NCI-H146 treated with DMSO at 0.1 percent for 48 hours (cell line): ENCODE data around the gene NSG1.

Experiments used
- DNase-seq: peaks from one replicate; lab custom pipeline; 2025; ENCODE audit not compliant: unreplicated experiment; lab: John Stamatoyannopoulos, UW

Gene NSG1

DNA sequence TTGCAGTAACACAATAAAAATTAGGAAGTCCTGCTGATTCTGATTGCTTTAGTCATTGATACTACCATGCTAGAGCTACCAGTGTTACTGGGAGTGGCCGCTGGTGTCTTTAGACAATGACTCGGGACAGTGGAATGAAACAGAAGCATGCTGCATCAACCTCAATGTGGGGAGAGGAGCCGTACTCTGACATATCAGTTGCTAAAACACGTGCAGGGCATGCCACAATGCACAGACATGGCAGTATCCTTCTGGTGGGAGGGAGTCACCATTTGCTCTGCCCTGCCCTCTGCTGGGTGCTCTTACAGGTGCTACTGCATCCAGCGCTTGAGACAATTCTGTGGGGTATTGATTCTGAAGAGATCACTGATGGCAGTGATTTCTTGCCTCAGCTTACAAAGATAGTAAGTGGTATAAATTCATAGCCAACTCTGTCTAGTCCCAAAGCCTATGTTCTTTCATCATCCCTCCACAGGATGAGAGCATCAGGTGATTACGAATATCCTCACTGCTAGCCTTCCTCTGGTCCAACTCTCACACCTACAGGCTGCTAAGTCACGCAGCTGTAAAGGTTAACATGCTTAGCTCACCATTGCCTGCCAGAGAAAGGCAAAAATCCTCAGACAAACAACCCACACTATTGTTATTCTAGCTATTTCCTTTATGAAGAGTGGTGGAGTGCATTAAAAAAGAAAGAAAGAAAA is 43.7 kb downstream of the NSG1 start:
- DNase-seq = peak; percentile 5

DNA sequence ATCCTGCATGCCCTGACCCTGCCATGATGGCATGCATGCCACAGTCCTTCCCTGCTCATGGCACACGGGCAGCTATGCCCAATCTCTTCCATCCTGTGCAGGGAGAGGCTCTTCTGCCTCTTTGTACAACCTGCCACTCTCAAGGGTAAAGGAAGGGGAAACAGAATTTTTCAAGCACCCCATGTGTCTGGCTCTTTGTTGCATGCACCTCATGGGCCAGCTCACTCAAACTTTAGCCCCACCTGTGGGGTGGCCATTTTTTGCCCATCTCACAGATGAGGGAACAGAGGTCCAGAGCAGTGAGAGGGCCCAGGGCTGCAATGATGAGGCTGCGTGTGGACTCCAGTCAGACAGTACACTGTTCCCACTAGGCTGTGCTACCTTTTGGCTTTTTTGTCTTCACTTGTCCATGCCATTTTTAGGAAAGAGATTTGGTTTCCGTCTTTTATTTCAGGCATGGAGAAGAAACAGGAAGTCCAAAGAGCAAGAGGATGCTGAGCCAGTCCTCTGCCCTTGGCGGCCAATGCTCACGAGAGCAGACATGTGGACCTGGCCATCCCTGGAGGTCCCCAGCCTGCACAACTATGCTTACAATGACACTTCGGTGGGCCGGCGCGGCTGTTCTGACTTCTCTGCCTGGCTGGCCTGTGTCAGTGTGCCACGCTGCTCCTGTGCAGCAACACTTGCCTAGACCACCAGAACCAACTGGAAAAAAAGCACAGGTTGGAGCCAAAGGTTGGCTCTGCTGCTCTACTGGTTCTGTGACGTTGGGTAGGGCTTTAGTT is 45.6 kb downstream of the NSG1 start:
- no peak for DNase-seq

DNA sequence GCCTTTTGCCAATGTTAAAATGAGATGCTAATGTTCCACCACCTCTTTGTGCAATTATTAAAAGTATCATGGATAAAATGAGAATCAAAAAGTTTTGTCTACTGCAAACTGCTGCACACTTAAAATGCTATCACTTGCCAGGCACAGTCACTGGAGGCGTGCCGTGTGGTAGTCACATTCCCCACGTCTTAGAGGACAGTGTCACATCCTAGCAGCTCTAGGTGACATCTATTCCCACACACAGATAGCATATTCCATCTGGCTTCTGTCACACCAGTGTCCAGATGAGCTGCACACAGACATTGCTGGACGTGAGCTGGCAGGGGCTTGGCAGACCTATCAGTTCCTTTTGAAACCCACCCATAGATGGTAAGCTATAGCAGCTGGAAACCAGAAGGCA is 47.0 kb downstream of the NSG1 start:
- no peak for DNase-seq

DNA sequence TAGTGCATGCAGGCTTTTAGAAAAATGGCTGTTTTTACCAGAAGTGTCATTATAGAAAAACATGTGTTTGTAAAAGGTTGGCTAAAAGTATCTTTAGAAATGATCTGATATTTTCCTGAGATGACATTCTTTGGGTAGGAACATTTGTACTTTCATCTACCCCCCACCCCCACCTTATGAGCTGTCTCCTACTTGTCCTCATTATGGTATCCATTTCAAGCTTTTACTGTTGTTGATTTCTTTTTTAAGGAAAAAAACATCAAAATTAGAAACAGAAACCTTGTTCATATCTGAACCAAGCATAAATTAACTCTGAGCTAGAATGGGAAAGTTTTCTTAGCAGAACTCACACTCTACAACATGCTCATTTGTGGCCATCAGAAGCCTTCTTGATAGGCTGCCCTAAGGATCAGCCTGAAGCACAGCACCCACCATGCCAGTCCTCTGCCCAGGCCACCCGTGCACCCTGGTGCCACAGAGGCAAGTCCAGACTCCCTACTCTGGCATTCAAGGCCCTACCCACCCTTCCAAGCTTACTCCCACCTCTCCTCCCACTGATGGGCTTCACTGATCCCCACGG is 49.4 kb downstream of the NSG1 start:
- no peak for DNase-seq

DNA sequence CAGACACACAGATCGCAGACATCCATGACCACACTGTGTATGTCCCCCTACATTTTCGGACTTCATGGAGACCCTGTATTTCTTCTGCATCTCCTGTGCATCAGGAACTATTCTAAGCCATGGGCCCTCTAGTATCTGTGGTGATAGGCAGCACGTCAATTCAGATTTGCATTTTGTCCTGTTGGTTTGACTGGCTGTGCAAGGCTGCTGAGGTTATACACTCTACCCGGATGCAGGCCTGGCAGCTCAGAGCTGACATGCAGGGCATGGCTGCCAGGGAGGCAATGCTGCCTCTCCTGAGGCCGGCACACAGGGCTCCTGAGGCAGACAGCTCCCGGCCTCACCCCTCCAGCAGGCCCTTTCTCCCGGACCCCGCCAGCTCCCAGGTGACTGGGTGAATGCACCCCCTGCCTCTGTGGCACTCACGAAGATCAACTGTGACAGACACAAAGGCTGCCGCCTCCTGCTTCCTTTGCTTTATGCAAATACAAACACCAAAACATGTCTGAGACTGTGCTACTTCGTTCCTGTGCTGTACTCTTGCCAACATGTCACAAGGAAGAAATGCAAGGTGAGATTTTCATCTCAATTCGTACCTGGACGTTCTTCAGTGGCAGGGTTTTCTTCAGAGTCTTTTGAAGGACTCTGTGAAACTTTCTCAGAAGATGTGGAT is 51.0 kb downstream of the NSG1 start:
- DNase-seq = no peak

DNA sequence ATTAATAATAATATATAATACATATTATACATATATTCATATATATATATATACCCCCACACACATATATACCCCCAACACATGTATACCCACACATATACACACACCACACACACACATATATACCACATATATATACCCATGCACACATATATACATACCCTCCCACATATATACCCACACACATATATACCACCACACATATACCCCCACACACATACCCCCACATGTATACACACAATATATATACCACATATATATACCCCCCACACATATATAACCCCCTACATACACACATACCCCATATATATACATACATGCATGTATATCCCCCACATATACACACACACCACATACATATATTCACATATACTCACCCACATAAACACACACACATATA is 52.0 kb downstream of the NSG1 start:
- DNase-seq = no peak

DNA sequence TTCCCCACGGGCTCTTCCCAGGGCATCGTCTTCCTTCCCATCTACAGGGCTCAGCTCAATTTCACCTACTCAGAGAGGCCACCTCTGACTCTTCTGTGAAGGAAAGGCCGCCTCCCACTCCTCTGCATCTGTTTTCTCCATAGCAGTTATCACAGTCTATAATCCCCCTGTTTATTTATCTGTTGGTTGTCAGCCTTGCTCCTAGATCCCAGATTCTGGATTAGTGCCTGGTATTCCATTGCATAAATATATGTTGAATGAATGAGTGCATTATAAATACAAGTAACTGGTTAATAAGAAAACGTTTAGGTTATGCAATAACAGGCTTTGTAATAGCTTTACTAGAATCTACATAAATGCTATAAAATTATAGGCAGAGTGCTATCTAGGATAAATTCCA is 52.9 kb downstream of the NSG1 start:
- no peak for DNase-seq

DNA sequence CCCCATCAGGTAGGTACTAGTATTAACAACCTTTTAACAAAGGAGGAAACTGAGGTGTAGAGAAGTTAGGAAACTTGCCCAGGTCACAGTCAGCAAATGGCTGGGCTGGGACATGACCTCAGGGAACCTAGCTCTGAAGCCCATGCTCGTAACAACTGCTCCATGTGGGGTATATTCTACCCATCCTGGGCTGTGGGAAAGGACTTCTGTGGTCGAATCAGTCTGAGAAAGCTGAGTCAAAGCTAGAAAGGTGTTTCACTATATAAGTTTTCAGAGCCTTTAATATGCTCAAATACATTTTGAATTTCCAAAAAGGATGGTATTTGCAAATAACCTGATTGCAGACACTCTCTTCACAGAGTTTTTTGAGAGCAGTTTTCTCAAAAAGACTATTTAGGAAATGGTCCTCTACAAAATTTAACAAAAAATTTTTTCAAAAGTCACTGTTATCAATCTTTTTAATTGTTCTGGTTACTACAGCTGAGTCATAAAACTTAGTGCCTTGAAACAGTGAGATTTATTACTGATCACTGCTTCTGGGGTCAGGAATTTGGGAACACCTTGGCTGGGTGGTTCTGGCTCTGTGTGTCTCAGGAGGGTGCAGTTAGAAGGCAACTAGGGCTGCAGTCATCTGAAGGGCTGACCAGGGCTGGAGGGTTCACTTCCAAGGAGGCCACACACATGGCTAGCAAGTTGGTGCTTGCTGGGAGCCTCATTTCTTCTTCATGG is 53.6 kb downstream of the NSG1 start:
- no peak for DNase-seq

DNA sequence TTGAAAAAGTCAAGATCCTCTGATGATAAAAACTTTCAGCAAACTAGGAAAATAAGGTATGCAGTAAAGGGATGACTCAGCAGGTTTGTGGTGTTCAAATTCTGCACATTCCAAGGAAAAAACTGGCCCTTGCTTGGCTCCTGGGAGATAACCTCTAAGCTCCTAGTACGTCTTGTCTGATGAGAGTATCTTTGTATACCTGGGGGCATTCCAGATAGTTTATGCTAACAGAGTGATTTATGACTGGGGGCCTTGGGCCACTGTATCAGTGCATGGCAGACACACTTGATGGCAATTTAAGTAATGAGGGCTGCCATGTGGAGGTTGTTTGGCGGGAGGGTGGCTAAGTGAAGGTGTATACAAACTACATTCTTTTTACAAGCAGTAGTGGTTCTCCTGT is 56.9 kb downstream of the NSG1 start:
- no peak for DNase-seq

DNA sequence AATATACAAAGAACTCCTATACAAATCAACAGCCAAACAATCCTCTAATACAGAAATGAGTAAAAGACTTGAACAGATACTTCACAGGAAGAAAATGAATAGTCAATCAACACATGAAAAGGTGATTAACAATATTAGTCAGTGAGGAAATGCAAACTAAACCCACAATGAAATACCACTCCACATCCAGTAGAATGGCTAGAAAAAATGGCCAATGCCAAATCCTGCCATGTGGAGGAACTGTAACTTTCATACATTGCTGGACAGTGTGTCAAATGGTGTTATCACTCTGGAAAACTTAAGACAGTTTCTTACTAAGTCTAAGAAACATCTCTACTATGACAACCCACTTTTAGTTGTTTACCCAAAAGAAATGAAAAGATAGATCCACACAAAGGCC is 59.5 kb downstream of the NSG1 start:
- no peak for DNase-seq

DNA sequence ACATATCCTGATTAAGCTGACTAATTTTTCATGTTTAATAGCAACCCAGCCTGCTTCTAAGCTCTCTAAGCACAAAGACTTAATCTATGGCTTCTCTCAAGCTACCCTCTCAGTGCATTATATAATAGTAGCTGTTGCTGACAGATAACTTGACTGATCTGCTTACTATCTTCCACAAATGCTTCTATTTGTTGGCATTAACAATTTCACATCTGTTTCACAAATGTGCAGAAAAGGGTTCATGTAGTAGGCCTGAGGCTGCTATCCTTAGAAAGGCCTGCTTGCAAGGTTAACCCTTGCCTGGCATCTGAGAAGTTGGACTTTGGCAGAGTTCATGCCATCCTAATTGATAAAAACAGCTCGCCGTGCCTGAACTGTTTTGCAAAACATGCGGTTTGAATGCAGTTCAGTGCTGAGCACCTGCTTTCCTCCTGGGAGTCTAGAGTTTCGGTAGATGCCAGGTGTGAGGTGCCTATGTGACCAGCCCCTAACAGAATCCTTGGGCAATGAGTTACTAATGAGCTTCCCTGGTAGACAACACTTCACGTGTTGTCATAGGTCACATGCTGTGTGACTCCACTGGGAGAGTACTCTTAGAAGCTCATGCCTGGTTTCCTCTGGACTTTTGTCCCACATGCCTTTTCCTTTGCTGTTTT is 68.4 kb downstream of the NSG1 start:
- DNase-seq = no peak

DNA sequence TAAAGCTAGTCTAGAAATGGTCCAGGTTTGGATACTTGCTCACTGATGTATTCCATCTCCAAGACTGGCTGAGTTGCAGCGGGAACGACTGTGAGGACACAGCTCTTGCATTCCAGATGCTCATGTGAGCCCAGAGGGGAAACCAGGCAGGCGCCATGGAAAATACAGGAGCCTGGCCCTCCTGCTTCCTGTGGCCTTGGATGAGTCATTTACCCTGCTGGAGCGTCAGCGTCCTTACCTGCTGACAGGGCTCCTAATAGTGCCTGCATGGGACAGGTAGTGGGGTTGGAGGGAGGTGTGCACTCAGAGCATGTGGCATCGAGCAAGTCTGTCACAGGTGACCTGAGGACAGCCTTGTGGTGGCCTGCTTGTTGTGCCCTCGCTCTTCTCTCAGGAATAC is 69.4 kb downstream of the NSG1 start:
- DNase-seq = no peak

DNA sequence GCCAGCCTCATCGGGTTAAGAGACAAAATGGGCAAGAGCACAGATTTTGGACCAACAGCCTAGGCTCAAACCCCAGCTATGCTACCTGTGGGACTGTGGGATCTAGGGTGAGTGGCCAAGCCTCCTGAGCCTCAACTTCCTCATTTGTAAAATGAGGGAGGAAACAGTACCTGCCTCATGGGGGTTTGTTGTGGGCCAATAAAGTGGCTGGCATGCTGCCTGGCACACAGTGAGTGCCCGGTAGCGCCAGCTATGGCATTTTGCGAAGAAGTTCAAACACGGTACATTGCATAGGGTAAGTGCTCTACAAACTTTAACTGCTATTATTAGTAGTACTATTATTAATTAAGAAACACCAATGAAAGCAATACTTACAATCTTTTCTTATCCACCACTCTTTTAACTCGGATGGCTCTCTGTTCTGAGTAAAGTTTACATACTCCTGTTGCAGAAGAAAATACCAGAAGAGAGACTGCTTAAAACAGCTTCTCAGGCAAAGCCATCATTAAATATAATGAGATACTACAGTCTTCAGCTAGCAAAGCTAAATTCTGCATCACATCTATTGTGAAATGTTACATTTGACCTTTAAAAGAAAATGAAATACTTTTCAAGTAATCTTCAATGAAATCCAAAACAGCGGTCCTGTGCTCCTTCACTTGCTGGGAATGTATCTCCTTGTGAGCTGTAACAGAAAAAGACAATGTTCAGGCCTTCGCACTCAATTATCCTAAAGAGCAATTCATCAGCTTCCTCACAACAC is 70.1 kb downstream of the NSG1 start:
- no peak for DNase-seq

DNA sequence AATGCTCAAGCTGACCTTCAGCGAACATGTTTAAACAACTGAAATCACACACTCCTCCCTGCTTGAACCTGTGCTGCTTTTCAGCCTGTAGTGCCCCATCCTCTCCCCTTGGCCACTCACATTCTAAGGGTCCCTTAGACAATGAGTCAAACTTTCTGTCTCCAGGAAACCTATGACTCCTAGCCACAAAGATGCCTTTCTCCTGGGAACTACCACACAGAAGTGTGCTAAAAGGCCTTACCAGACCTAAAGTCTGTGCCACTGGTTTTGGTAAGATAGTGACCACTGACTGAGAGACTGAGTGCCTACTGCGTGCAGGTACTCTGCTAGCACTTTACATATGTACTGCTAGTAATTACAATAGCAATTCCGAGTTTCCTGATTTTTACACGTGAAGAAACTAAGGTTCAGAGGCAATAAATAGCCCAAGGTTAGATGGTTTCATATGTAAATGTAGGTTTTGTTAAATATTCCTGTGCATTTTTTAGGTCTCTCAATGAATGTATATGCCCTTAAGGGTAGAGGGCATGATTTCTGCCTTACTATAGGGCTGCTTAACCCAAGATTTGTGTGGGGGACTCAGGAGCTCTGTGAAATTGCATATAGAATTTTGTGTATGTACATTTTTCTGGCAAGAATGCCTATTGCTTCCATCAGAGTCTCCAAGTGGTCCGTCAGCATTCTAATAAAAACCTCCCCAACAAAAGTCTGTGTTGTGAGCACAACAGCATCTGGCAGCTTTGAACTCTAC is 71.1 kb downstream of the NSG1 start:
- DNase-seq = no peak

DNA sequence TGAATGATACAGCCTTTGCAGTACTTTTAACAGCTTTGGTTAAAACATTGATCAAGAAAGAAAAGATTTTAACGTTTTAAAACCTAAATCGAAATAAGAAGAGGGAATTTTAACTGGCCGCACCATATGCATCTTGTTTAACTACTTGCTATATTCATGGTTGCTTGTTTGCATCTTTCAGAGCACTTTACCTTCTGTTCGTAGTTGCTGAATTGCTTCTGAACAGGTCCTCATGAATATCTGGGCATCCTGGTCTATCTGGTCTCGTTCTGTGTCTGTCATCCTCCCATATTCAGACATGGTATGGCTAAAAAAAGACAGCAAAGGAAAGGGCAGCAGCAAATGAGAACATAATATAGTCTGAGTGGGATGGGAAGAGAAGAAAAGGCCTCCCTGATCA is 72.3 kb downstream of the NSG1 start:
- DNase-seq = no peak

DNA sequence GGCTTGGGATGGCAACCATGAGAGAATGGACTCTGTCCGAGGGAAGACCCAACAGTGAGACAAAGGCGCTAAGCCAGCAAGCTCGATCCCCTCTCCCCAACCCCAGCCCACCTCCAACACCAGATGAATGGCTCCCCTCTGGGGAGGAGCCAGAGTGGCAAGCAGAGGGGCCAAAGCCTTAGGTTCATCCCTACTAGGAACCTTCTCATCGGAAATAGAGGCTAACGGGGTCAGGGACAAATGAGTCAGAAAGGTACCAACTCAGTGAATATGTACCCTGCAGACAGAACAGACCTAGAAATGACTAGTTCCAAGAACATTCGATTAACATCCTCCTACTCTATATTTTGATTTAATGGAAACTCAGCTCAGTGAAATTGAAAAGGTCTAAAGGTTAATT is 73.9 kb downstream of the NSG1 start:
- no peak for DNase-seq

DNA sequence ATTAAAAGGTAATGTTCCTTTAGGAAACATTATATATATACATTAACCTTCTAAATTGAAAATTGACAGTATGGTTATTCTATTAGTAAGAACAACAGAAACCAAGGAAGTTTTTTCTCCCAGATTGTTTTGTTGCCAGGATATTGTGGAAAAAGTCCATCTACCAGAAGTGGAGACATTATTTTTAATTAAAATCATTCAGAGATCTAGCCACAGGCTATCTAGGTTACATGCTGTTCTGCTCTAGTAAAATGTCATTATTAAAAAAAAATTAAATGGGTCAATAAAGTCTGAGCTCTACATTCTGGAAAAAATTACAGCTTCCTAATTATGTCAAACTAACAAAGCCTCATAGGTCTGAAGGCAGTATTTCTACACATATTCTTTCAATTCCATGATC is 74.3 kb downstream of the NSG1 start:
- DNase-seq = no peak

DNA sequence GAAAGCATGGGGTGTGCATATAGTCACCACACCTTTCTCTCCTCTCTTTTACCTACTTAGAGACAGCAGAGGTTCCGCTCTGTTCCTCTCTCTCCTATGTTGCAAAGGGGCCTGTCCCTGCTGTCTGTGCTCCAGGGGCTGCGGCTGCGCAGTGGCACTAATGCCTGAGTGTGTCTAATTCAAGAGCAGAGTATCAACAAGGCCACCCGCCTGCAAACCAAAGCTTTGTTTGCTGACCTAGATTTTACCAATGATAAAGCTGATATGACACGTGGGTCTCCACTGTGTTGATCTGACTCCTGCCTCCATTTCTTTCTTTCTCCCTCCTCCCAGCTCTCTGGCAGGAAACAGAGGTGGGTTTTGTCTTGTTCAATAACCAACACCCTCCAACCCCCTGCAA is 74.9 kb downstream of the NSG1 start:
- DNase-seq = no peak

DNA sequence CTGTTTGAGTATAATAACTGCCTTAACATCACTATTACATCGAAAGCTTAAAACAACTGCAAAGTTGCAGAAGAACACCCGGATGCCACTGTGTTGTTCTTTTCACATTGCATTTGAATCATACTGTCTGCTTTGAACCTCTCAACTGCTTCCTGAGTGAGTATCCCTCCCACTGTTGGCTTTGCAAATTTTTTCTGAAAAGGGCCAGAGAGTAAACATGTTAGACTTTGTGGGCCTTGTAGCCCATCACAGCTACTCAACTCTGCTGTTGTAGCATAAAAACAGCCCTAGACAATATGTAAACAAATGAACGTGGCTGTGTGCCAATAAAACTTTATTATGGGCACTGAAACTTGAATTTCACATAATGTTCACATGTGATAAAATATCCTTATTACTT is 76.1 kb downstream of the NSG1 start:
- no peak for DNase-seq
